Progenitor cell of endocrine pancreas (in vitro differentiated cells): ENCODE data around the gene VIT. TPM values are rescaled to one million over a fixed set of nuclear protein-coding genes. Genes with fewer than 3 reads are reported as not detected.
A peak's percentile ranks its signal among the peaks of the same experiment; 100 is the strongest.

Source experiments
- DNase-seq: peaks from one replicate; pipeline ENCODE4 v3.0.0; 2021; ENCODE audit warnings: low spot score; ENCODE audit not compliant: unreplicated experiment
- H3K27ac Mint-ChIP-seq: 2 replicates; pipeline ENCODE4 v1.8.0; 2021; ENCODE audit warnings: mild to moderate bottlenecking, moderate library complexity, mixed read lengths
- H3K27me3 Mint-ChIP-seq: 2 replicates; pipeline ENCODE4 v1.8.0; 2021; ENCODE audit warnings: mixed read lengths
- H3K36me3 Mint-ChIP-seq: 2 replicates; pipeline ENCODE4 v1.8.0; 2022; ENCODE audit warnings: mixed read lengths; ENCODE audit not compliant: insufficient read depth
- H3K4me1 Mint-ChIP-seq: 2 replicates; pipeline ENCODE4 v1.8.0; 2021; ENCODE audit warnings: low read depth, mixed read lengths
- H3K4me3 Mint-ChIP-seq: 2 replicates; pipeline ENCODE4 v1.8.0; 2021; ENCODE audit warnings: low read depth, mild to moderate bottlenecking, moderate library complexity, mixed read lengths
- H3K9me3 Mint-ChIP-seq: 2 replicates; pipeline ENCODE4 v1.8.0; 2021; ENCODE audit warnings: low read depth, mixed read lengths
- total RNA-seq: library from RNA; stranded (reverse); gene quantifications from 2 replicates; pipeline ENCODE4 v1.2.1, GENCODE V29; 2021
- TF ChIP-seq, protein P1 (sequence below): fragments of 200-600 bp; sonication (generic); IDR thresholded peaks from one replicate; pipeline ENCODE4 v1.5.0; 2021; ENCODE audit warnings: antibody characterized with exemption, mild to moderate bottlenecking; ENCODE audit not compliant: unreplicated experiment

VIT gene
- total RNA-seq, 1 donor from 2014 or later = not detected

DNA sequence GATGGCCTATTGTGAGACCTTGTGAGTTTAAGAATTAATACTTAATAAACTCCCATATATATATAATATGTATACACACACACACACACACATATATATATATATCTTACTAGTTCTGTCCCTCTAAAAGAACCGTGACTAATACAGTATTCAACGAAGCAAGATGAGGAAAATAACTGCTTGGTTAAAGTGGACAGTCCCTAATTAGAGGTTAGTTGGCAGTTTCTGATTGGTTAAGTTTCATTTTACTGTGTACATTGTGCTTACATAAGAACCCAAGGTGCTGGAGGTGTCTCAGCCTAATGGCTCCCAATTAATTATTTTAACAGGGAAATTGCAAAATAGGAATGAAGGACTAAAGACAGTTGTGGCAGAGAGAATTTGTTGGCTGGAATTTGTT is 137.7 kb downstream of the VIT start:
- Mint-ChIP-seq H3K27ac (no peak overlapping the region), H3K9me3 (peaks cover 4% of the 10 kb centered on the region), H3K27me3 (no peaks in the 10 kb centered on the region), H3K4me3 (no peak overlapping the region), H3K4me1 (no peaks in the 10 kb centered on the region), H3K36me3 (peaks cover 2% of the 10 kb centered on the region)
- no peak for DNase-seq
- TF ChIP-seq, protein P1, sequence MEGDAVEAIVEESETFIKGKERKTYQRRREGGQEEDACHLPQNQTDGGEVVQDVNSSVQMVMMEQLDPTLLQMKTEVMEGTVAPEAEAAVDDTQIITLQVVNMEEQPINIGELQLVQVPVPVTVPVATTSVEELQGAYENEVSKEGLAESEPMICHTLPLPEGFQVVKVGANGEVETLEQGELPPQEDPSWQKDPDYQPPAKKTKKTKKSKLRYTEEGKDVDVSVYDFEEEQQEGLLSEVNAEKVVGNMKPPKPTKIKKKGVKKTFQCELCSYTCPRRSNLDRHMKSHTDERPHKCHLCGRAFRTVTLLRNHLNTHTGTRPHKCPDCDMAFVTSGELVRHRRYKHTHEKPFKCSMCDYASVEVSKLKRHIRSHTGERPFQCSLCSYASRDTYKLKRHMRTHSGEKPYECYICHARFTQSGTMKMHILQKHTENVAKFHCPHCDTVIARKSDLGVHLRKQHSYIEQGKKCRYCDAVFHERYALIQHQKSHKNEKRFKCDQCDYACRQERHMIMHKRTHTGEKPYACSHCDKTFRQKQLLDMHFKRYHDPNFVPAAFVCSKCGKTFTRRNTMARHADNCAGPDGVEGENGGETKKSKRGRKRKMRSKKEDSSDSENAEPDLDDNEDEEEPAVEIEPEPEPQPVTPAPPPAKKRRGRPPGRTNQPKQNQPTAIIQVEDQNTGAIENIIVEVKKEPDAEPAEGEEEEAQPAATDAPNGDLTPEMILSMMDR = no peak

DNA sequence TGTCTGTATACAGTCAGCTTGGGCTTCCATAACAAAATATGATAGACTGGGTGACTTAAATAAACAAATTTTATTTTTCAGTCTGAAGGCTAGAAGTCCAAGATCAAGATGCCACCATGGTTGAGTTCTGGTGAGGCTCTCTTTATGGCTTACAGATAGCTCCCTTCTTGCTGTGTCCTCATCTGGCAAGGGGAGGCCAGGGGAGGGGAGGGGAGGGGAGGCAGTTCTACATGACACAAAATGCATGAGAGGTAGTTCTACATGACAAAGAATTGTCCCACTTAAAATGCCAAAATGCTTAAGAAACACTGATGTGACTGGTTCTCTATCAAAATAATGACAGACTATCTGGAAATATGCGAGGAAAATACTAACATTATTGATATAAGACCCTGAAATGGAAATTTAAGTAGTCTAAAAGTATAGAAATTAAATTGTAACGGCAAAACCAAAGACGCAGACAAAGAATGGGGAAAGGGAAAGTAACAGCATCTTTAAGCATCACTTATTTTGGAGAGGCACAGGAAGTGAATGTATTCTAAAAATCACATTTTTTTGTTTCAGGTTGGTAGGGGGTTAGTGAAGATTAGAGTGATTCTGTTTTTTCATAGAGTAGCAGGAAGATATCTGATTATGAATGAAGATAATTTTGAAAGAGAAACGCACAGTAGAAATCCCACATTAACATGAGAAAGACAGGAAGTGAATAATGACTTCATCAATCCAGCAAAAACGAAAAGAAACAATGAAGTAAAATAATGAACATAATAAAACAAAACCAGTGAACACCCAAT is 138.4 kb downstream of the VIT start:
- H3K9me3 Mint-ChIP-seq = peaks cover 4% of the 10 kb centered on the region
- no peaks in the 10 kb centered on the region for H3K4me1 Mint-ChIP-seq
- H3K36me3 Mint-ChIP-seq = peaks cover 2% of the 10 kb centered on the region
- no peak overlapping the region for H3K4me3 Mint-ChIP-seq
- TF ChIP-seq, protein P1 = no peak
- H3K27me3 Mint-ChIP-seq = no peaks in the 10 kb centered on the region
- H3K27ac Mint-ChIP-seq = no peak overlapping the region
- DNase-seq = no peak

DNA sequence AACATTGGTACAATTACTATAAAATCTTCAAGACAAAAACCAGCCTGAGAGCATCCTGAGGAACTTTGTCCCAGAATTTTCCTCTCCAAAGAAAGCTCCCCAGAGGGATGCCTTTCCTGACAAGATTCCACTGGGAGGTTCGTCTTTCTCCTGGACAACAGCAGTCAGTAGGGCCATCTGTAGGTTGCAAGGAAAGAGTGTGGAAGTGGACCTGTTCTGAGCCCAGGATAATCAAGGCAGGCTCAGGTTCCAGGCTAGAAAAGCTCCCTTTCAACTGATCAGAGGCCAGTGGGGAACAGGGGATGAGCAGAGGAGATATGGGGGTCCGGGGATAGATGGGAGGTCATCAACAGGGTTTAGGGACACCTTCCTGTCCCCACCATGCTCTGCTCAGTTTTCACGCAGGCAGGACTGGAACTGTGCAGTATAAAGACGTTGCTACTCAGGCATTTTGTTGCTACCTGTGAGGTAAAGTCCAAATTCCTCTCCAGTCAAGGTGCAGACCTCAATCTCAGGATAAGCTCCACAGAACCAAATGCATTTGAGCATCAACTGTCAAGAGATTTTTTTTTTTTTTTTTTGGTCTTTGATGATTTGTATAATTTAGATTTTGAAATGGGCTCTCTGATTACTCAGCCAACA is 143.6 kb downstream of the VIT start:
- Mint-ChIP-seq H3K27me3 (no peaks in the 10 kb centered on the region), H3K9me3 (no peaks in the 10 kb centered on the region), H3K27ac (no peak overlapping the region), H3K4me3 (no peak overlapping the region), H3K36me3 (no peaks in the 10 kb centered on the region), H3K4me1 (peaks cover 3% of the 10 kb centered on the region)
- TF ChIP-seq, protein P1 = no peak
- no peak for DNase-seq

DNA sequence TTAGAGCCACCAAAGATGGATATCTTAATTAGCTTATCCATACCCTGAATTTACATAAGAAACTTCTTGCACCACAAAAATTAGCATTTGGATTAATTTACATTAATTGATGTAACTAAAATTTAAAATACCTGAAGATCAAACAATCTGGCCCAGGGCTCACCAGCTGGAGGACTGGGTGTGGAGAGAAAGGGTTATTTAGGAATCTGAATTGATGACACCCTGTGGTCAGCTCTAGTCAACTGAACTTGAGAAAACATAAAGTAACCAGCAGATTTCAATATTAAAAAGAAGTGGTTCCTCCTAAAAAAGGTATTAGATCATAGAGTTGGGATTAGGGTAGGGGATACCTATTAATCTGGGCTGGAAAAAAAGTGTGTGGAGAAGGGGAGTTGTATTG is 147.3 kb downstream of the VIT start:
- no peak overlapping the region for H3K4me3 Mint-ChIP-seq
- TF ChIP-seq, protein P1 = no peak
- H3K27ac Mint-ChIP-seq = peak overlapping the region; percentile 40
- H3K36me3 Mint-ChIP-seq = peaks cover 1% of the 10 kb centered on the region
- no peaks in the 10 kb centered on the region for H3K9me3 Mint-ChIP-seq
- H3K4me1 Mint-ChIP-seq = peaks cover 3% of the 10 kb centered on the region
- no peaks in the 10 kb centered on the region for H3K27me3 Mint-ChIP-seq
- no peak for DNase-seq

DNA sequence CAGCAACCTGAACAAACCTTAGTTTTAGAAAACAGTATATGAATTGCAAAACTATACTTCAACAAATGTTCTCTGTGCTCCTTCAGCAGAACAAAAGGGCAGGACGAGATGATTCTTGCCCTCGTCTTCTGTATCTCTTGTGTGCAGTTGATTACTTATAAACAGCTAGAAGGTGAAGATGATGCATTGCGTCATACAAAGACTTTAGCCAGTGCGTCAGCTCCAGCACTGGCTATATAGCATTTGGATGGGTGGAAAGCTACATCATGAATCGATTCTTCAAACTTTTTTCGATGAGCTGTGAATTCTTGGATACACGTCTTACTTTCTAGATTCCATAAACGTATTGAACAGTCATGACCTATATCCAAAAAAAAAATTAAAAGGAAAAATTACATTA is 152.8 kb downstream of the VIT start:
- TF ChIP-seq, protein P1 = no peak
- Mint-ChIP-seq H3K27me3 (no peaks in the 10 kb centered on the region), H3K27ac (no peak overlapping the region), H3K4me1 (no peaks in the 10 kb centered on the region), H3K36me3 (peaks cover 11% of the 10 kb centered on the region), H3K9me3 (no peaks in the 10 kb centered on the region), H3K4me3 (no peak overlapping the region)
- DNase-seq = no peak
